ENCODE results near the gene DENND6A.

- no peak for TF ChIP-seq EZH2 (IDR thresholded peaks at IDR 0.05)
- no peak for TF ChIP-seq EZH2phosphoT487 (IDR thresholded peaks at IDR 0.05)
- TF ChIP-seq, protein P1, sequence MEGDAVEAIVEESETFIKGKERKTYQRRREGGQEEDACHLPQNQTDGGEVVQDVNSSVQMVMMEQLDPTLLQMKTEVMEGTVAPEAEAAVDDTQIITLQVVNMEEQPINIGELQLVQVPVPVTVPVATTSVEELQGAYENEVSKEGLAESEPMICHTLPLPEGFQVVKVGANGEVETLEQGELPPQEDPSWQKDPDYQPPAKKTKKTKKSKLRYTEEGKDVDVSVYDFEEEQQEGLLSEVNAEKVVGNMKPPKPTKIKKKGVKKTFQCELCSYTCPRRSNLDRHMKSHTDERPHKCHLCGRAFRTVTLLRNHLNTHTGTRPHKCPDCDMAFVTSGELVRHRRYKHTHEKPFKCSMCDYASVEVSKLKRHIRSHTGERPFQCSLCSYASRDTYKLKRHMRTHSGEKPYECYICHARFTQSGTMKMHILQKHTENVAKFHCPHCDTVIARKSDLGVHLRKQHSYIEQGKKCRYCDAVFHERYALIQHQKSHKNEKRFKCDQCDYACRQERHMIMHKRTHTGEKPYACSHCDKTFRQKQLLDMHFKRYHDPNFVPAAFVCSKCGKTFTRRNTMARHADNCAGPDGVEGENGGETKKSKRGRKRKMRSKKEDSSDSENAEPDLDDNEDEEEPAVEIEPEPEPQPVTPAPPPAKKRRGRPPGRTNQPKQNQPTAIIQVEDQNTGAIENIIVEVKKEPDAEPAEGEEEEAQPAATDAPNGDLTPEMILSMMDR (IDR thresholded peaks at IDR 0.05) = no peak
Measured at GRCh38 chr3:57587905-57588304, 105.0 kb downstream of the DENND6A start.

Measured in neural progenitor cell (in vitro differentiated cells).